NCI-H526 (cell line): ENCODE results near the gene NOL8.

Experiments used
- DNase-seq, 2 experiments: peaks; one replicate each; lab custom pipeline; 2025; lab: John Stamatoyannopoulos, UW

NOL8 gene

DNA sequence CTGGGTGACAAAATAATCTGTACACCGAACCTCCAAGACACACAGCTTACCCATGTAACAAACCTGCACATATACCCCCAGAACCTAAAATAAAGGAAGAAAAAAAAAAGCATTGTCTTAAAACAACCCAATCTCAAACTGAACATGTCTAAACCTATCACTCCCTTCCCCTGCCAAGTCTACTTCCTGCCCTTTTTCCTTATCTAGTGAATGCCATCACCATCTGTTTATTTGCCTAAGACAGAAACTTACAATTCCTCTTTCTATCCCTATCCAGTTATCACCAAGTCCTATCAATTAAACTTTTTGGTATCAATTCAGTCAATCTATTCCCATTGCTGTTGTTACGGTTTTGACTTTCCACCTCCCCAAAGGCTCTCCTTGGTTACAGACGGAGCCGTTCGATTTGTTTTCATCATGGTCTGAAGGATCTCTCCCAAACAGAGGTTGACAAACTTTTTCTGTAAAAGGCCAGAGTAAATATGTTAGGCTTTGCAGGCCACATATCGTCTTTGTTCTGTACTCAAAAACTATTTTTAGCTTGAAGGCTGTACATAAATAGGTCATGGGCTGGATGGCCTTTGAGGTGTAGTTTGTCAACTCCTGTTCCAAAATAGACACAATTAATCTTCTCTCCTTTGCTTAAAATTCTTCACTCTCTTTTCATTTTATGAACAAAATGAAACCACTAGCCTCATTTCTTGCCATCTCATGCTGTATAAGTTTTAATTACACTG is 12.1 kb downstream of the NOL8 start:
- DNase-seq: no peak

DNA sequence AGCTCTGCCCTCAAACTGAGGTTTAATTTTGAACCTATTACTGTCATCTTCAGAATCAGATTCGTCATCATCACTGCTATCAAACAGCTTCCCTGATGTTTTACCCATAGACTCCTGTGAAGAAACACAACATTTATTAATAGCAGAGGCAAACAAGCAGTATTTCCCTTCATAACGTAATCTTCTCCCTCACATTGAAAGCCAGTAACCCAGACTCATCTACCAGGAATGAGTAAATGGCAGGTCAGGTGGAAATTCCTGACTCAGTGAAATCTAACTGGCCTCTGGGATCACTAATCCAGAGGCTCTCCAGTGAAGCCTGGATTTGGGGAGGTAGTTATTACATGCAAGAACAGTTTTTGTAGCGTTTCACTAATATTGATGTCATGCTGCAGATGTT is 14.6 kb downstream of the NOL8 start:
- no peak for DNase-seq

DNA sequence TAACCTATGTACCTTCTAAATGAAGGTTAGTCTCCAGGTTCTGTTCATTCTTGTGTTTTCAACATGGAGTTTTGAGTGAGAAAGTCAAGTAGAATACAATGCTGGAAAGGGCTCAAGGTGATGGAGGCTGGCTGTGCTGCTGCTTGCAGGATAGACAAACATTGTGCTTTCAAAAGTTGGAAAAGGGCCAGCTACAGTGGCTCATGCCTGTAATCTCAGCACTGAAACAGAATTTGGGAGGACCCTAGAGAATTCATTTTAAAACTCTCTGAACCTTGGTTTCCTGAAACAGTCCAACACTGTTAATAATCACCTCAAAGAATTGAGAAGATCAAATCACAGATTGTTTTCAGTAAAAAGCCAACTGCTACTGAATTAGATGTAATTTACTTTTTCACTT is 16.3 kb downstream of the NOL8 start:
- DNase-seq: no peak

DNA sequence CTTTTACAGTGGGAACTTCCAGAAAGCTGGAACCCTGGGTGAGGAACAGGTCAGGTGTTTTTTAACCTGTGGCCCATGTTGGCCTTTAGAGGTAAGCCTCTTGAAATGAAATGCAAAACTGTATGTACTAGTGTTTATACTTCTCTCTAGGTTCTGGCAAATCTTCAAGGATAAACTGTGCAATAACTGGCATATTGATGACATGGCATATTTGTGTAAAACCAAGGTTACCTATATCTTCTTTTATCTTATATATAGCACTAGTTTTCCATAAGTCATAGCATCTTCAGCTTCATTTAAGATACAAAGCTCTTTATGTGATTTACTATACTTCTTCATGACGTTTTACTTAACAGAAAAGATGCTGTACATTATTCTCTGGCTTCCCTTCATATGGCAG is 24.2 kb downstream of the NOL8 start:
- DNase-seq: no peak

DNA sequence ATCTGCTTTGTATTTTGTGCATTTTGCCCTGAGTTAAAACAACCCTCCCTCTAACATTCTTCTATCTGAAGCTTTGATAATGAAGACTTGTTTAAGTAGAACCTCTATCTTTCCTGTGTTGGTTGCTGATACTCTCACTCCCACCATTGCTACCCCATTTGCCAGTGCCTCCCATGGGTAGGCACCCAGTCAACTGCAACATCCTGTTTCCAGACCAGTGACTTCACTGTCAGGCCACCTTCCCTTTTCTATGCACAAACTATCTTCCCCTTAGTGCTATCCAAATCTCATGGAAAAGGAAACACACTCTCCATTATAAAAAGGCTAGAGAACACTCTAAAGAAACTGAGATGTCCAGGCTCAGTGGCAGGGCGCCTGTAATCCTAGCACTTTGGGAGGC is 26.0 kb downstream of the NOL8 start:
- no peak for DNase-seq

DNA sequence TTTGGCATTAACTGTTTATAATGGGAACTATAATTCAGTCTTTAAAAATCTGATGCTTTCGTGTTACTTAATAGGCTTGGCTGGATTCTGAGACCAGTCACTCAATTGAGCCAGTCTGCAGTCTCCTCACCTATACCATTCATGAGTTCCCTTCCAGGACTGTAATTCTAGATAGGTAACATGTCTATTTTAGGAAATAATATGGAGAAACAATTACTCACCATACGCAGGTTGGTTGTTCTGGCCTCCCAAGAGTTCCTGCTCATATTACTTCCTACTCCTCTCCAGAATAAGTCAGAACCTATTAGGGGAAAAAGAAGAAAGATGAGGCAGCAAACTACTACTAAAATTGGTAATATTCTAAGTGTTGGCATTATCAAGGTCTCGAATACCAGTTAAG is 27.1 kb downstream of the NOL8 start:
- no peak for DNase-seq

DNA sequence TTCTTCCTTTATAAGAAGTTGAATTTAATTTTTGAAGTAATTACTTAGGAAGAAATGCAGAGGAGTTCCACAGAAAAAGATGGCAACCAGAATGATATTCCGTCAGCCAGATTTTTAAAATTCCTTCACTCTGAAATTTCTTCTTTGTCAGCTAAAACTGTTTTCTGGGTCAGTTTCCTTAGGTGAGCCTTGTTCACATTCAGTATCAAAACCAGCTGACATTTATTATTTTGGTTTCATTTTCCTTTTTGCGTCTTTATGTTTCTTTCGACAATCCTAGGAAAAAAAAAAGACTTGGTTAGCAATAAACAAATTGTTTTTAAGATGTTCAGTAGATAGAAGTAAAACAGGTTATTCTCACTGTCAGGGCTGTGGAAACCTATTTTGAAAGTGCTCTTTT is 27.5 kb downstream of the NOL8 start:
- DNase-seq: no peak

DNA sequence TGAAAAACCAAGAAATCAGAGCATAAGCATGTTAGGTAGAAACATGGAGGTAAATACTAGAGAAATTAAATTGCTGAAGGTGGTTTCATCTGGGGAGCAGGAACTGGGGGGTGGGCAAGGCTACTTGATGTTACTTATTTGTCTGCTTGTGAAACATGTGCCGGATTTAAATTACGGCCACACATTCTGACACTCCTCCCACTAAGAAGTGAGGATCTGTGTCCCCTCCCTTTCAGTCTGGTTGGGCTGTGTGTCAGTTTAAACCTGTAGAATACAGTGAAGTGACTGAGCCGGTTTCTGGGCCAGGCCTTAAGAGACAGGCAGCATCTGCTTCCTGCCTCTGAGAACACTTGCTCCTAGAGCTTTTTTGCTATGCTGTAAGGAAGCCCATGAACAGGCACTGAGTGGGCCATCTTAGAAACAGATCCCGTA is 29.3 kb downstream of the NOL8 start:
- DNase-seq: no peak

DNA sequence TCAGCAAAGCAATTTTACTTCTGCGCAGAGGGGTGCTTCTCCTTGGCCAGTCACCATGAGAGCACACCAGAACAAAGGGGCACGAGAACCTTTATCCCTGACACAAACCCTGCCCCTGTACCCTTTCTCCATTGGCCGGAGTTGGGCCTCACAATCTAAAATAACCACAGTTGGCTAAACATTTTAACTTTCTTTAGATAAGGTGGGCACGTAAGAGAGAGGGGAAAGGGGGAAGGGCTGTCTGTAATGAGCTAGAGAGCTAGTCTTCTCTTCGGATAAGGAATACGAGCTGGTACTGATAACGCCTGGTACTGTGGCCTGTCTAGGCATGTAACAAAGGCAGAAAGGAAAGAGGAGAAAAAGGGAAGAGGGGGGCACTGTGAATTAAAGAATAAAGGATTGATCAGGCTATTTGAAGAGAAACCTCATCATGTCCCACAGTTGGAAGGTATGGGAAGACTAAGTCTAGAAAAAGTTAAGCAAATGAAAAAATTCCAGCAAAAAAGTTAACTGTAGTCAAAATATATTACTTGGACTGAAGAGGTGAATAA is 29.8 kb downstream of the NOL8 start:
- DNase-seq: no peak

DNA sequence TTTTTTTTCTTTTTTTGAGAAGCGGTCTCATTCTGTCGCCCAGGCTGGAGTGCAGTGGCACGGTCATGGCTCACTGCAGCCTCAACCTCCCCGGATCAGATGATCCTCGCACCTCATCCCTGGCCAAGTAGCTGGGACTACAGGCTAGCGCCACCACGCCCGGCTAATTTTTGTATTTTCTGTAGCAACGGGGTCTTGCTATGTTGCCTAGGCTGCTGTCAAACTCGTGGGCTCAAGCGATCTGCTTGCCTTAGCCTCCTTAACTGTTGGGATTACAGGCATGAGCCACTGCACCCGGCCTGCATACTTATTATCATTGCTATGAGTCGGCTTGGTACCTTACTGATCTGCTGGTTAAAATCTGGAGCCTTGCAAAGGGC is 30.9 kb downstream of the NOL8 start:
- peak in 1 of 2 experiments; percentile 10 for DNase-seq

DNA sequence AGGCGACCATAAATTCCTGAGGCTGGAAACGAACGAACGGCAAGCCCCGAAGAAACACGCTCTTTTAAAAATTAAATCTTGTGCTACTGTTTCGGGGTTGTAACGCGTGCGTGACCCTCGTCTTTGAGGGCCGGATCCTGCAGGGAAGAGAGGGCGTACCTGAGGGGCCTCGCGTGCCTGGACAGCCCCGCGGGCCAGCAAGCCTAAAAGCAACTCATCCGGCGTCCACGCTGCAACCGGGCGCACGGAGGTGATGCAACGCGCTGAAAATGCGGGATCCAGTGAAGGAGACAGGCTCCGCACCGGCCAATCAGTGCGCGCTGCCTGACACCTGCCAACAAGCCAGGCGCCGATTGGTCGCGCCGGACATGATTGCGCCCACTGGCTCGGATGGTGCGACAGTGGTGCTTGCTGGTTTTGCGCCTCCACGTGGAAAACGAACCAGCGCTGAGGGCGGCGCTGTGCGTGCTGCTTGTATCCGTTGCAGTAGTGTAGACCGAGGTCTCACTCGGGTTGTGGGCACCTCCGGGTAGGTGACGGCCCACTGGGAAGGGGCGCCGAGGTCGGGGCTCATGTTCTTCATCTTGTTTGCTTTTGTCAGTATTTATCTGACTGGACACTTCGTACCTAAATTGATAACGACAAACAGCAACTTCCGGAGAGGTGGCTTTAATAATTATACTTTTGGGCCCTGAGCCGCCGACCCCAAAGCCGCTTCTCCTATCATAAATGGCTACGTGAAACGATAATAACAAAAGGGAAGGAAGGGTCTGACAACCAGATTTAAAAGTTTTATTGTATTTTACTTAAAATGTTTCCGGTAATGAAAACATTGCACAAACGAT is 31.5 kb downstream of the NOL8 start, which contains the start of gene IARS1:
Gene IARS1 (minus strand): TSS at position 246 of the 845 bp plus-strand sequence. CDS start 4,278 bp downstream, outside the sequence.
- peak; percentile 92 to 96 for DNase-seq

DNA sequence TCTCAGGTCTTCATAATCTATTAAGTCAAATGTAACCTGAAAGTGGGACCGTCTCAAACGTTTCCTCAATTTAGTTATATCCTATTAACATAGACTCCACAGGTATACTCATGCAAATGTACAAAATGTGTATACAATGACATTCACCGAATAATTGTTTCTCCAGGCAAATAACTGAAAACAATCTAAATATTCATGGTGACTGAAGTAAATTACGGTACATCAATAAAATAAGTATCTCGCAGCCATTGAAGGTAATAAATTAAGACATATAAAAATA is 32.1 kb downstream of the NOL8 start:
- no peak for DNase-seq

DNA sequence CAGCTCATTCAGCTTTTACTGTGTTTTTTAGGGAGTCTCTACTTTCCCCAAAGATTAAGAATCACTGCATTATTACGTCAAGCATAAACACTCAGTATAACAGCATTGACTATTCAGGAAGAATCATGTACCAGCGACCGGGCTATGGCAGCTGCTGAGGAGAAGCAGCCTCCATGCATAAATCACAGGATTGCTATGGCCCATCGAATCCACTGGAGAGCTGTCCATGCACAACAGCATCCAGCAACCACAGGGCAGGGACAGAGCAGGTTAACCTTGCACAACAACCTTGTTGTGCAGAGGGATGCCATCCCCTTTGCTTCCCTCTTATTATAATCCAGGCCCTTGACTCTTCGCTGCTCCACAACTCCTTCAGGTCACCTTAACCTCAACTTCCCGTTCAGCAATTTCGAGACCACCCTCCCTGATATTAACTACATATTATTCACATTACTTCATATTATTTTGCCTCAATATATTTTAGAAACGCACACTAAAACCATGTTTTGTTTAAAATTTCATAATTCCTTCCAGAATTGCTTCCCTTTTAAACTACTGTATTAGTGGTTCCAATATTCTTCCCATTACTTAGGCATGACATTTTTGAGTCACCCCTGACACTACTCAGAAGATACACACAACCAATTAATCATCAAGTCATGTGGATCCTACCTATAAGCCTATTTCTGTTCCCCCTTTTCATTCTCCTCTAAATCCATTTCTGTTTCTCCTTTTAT is 32.6 kb downstream of the NOL8 start:
- DNase-seq: no peak

DNA sequence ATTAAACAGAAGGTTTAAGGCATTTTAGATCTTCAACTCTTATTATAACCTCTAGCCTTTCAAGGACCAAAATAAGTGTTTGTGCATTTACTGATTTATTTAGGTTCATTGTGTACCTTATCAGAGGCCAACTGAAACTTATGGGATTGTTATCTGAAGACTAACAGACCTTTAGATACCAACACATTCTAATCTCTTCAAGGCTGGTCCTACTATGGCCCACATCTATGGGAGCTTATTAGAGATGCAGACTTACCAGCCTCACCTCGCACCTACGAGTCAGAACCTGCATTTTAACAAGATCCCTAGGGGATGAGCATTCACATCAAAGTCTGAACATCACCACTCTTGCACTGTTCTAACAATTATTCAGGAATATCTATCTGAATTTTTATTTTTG is 33.6 kb downstream of the NOL8 start:
- no peak for DNase-seq

DNA sequence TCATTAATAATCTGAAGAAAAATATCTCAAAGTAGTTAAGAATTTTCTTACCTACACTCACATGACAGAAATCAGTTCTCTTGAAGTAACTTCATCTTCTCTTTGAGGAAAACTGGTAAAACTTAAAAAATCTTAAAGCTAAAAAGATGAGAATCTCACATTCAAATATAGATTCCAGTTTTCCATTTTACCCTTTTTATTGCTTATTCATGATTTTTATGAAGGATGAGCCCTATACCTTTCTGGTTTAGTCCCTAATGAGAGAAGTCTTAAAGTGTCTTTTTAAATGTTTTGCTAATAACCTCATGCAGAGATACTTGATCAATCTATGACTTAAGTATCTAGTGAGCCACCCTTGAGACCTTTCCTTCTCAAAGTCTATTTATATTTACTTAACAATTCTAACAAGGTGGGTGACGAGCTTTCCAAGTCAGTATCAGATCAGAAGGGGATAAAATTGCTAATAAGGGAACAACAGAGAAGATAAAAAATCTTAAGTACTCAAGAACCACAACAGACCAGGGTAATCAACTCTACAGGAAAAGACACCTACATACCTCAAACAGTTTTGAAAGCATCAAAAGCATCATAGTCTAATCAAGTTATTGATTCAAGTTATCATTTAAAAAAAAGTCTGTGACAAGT is 34.2 kb downstream of the NOL8 start:
- DNase-seq: no peak

DNA sequence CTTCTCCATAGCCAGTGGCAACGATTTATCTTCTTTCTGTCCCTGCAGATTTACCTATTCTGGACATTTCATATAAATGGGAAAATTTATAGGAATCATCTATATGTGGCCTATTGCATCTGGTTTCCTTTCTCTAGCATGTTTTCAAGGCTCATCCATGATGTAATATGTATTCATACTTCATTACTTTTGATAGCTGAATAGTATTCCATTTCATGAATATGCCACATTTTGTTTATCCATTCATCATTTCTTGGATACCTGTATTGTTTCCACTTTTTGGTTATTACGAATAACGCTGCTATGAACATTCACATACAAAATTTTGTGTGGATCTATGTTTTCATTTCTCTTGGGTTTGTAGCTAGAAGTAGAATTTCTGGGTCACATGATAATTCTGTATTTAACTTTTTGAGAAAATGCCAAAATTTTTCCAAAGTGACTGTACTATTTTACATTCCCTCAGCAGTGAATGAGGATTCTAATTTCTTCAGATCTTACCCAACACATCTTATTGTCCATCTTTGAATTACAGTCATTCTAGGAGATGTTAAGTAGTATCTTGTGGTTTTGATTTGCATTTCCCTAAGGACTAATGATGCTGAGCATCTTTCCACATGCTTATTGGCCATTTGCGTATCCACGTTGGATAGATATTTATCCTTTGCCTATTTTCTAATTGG is 35.3 kb downstream of the NOL8 start:
- DNase-seq: no peak

DNA sequence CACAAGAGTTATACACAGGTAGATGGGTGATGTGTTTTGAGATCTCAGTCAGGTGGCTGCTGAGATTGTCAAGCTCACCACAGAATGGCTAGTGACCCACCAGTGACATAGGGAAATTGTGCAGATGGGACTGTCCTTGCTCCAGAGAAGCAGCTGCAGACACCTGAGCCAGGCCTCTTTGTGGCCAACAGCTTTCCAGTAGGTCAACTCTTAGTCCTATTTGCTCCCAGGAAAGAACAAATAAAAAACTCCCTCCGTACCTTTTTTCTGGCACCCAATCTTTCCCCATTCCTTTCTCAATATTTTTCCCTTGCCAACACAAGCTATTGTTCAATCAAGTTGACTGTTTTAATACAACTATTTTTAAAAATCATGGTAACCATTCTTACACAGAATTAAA is 45.8 kb downstream of the NOL8 start:
- no peak for DNase-seq

DNA sequence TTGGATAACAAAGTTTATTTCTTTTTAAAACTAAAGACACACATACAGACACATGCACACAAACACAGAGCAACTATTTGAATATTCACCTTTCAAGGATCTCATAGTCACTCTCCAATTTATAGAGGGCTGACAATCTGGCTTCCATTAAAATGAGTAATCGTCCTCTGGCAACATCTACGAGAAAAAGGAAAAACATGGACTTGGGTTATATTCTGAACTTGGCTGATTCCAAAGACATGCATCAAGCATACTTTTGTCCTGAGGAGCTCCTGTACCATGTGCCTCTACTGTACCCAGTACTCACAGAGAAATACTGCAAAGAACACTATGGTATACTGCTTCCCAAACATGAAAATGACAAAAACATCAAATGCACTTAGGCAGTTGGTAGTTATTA is 47.0 kb downstream of the NOL8 start:
- no peak for DNase-seq

DNA sequence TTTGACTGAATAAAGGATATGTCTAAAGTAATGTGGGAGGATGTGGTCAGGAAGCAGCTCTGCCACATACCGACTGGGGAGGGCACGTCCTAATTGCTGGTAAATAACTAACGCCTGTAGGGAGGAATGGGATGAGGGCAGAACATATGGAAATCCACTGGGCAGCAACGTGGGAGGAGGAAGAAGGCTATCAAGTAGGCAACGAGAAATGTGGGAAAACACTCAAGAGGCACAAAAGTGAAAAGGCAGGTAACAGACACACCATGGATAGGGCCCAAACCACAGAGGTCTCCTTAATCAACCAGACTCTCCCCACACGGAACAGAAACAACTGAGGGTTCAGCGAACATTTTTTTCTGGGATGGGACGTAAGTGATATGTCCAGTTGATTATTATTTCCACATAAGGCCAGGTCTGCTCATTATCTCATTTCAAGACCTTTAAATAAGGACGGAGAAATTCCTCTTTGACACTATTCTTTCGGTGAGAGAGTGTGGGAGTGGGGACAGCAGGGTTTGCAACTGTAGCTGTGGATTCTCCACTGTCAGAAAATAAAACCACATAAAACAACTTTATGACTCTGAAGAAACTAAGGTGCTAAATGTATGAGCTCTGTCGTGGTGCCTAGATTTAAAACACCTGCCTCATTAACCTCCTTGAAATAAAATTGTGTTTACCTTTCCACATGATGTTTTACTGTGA is 48.7 kb downstream of the NOL8 start:
- no peak for DNase-seq

DNA sequence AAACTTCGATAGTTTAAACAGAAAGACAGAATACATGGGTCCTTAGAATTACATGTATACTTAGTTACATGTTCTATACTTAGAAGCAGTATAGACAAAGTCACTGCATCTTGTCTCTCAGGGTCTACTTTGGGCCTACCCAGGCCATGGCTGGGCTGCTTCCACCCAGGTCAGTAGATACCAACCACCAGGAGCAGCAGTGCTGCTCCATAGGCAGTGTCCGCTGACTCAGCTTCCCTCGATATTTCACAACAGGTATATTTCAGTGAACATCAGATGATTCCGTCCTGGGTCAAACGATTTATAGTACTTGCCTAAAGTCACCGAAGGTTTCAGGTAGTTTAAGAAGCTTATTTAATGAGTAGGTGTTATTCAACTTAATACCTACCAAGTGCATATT is 49.6 kb downstream of the NOL8 start:
- DNase-seq: no peak

DNA sequence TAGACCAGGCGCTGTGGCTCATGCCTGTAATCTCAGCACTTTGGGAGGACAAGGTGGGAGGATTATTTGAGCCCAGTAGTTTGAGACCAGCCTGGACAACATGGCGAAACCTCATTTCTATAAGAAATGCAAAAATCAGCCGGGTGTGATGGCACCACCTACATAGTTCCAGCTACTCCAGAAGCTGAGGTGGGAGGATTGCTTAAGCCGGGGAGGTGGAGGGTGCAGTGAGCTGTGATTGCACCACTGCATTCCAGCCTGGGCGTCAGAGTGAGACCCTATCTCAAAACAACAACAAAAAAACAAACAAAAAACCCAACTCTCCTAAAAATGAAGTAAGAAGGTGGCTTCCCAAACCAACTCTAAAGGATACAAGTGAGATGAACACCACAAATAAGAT is 54.6 kb downstream of the NOL8 start:
- DNase-seq: no peak
